ENCODE data around the gene SCN10A. TPM values are rescaled to one million over a fixed set of nuclear protein-coding genes. Genes with fewer than 3 reads are reported as not detected.

The SCN10A gene
- total and polyA plus RNA-seq, 2 of the 13 experiments (the other 11 are each of a cell fraction or from before 2014, with no cell fraction given), result not detected

GRCh38 chr3:38805765-38806386 is 10.1 kb downstream of the SCN10A start (continued):
- TF ChIP-seq AHDC1 (CRISPR knock-in tag; IDR thresholded peaks at IDR 0.05; ENCODE audit: borderline replicate concordance) (no peak), ZNF407 (CRISPR knock-in tag; IDR thresholded peaks at IDR 0.05; ENCODE audit: not compliant biosample characterization) (no peak), CBX2 (IDR thresholded peaks at IDR 0.05; ENCODE audit: low read depth, low read length) (no peak), CBX2 (CRISPR knock-in tag; IDR thresholded peaks at IDR 0.05; ENCODE audit: low read depth) (no peak), ZNF496 (CRISPR knock-in tag; IDR thresholded peaks at IDR 0.05; ENCODE audit: insufficient replicate concordance) (peak; percentile 21), ZNF138 (CRISPR knock-in tag; IDR thresholded peaks at IDR 0.05; ENCODE audit: low read depth) (peak; percentile 99), MBD4 (IDR thresholded peaks at IDR 0.05; ENCODE audit: borderline replicate concordance, low read length) (no peak), ZNF558 (CRISPR knock-in tag; IDR thresholded peaks at IDR 0.05; ENCODE audit: borderline replicate concordance) (peak; percentile 99; the same call in 1 of the 2 replicates), RFXANK (CRISPR knock-in tag; IDR thresholded peaks at IDR 0.05) (peak; percentile 96), IRF2 (CRISPR knock-in tag; IDR thresholded peaks at IDR 0.05) (peak; percentile 98)

Data from HepG2 (cell line).